ENCODE results near the gene SLC5A1.

DNA sequence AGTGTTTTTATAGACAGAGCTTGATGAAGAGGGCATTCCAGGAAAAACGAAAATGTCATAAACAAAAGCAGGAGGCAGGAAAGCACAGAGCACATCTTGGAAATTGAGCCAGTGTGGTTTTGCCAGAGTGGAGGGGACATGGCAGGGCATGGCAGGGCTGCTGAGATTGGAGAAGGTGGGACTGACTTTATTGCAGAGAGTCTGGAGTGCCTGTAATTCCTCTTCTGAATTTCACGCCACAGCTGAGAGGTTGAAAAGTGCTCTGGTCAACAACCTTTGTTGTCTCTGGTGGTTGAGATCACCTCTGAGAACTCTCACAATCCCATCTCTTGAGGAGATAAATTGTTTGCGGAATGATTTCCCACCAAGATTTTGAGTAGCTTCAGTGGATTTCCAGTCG, 16.4 kb downstream of the SLC5A1 start:
- TF ChIP-seq, protein P1, sequence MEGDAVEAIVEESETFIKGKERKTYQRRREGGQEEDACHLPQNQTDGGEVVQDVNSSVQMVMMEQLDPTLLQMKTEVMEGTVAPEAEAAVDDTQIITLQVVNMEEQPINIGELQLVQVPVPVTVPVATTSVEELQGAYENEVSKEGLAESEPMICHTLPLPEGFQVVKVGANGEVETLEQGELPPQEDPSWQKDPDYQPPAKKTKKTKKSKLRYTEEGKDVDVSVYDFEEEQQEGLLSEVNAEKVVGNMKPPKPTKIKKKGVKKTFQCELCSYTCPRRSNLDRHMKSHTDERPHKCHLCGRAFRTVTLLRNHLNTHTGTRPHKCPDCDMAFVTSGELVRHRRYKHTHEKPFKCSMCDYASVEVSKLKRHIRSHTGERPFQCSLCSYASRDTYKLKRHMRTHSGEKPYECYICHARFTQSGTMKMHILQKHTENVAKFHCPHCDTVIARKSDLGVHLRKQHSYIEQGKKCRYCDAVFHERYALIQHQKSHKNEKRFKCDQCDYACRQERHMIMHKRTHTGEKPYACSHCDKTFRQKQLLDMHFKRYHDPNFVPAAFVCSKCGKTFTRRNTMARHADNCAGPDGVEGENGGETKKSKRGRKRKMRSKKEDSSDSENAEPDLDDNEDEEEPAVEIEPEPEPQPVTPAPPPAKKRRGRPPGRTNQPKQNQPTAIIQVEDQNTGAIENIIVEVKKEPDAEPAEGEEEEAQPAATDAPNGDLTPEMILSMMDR (IDR thresholded peaks at IDR 0.05; ENCODE audit: low read depth, low read length) = no peak
- TF ChIP-seq POLR2A (IDR thresholded peaks at IDR 0.05; ENCODE audit: extremely low read depth, insufficient read length) (no peak), MYC (IDR thresholded peaks at IDR 0.05; ENCODE audit: low read depth, low read length) (no peak)

Data from NB4 (cell line).